HG02588 (cell line): Measurements from ENCODE around the gene PSRC1.

Source experiments
- ATAC-seq: cut with Tn5 transposase; IDR thresholded peaks from one replicate; pipeline ENCODE4 v1.9.1; 2021; ENCODE audit warnings: mild to moderate bottlenecking, moderate library complexity; ENCODE audit not compliant: unreplicated experiment

PSRC1 gene

DNA sequence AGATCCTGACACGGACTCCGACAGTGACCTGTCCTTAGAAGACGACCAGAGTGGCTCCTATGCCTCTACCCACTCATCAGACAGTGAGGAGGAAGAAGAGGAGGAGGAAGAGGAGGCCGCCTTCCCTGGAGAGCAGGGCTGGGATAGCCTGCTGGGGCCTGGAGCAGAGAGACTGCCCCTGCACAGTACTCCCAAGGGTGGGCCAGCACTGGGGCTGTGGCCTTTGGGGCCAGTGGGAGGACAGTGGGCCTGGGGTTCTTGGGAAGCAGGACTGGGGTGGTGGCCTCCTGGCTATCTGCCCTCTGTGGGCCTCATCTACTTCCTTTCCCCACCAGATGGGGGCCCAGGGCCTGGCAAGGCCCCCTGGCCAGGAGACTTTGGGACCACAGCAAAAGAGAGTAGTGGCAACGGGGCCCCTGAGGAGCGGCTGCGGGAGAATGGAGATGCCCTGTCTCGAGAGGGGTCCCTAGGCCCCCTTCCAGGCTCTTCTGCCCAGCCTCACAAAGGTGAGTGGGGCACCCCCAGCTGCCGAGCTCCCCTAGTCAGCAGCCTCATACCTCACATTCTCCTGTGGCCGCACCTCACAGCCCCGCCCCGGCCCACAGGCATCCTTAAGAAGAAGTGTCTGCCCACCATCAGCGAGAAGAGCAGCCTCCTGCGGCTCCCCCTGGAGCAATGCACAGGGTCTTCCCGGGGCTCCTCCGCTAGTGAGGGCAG is 10.0 kb downstream of the PSRC1 start:
- ATAC-seq = no peak

DNA sequence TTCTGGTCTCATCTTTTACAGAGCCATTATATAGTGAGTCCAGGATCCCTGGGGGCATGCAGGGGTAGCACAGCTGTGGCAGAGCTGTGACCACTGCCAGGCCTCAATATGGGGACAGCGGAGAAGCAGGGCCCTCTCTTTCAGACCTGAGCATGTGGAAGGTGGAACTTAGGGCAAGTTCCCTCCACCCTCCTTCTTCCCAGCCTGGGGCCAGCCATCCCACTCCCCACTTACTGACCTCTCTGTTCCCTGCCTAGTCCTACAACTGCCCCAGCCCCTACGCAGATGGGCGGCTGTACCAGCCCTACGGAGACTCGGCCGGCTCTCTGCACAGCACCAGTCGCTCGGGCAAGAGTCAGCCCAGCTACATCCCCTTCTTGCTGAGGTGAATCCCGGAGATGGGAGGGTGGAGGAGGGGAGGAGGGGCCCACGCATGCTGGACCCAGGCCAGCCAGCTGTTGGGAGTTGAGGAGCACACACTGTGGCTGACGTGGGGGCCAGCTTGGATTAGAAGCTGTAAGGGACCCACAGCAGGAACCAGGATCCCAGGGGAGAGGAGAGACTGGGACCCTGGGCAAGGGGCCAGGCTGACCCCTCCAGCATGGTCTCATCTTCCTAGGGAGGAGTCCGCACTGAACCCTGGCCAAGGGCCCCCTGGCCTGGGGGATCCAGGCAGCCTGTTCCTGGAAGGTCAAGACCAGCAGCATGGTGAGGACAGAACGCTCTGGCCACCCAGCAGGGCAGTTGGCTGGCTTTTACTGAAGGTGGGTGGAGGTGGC is 10.7 kb downstream of the PSRC1 start:
- no peak for ATAC-seq

DNA sequence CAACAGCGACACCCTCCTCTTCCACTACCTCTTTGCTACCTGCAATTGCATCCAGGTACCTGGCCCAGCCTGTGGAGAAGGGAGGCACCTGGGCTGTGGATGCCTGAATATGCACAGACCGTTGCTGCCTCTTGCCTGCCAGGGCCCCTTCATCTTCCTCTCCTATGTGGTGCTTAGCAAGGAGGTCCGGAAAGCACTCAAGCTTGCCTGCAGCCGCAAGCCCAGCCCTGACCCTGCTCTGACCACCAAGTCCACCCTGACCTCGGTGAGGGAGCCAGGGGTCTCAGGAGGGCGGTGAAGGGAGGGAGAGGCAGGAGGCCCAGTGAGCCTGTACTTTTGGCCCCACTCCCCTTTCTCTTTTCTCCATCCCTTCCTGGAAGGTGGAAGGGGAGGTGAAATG is 11.5 kb downstream of the PSRC1 start:
- ATAC-seq = no peak

DNA sequence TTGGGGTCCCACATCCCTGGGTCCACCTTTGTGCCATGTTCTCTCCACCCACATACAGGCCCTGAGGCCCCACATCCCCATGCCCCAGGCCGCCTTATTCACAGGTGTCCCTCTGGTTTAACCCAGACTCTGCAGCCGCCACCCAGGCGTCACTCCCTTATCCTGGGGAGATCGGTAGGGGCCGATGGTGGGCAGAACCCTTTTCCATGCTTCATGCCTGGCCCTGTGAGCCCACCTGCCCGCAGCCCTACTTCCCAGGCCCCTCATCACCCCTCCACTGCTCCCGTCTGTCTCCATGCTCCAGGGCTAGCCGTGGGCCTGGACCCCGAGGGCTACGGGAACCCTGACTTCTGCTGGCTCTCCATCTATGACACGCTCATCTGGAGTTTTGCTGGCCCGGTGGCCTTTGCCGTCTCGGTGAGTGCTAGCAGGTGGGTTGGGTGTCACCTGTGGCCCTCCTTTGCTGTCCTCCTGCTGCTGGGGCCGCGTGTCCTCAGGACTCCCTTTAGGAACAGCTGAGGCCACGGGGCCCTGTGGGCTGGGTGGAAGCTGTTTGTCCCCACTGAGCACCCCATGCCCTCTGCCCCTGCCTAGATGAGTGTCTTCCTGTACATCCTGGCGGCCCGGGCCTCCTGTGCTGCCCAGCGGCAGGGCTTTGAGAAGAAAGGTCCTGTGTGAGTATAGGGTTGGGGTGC is 12.2 kb downstream of the PSRC1 start:
- ATAC-seq = no peak

DNA sequence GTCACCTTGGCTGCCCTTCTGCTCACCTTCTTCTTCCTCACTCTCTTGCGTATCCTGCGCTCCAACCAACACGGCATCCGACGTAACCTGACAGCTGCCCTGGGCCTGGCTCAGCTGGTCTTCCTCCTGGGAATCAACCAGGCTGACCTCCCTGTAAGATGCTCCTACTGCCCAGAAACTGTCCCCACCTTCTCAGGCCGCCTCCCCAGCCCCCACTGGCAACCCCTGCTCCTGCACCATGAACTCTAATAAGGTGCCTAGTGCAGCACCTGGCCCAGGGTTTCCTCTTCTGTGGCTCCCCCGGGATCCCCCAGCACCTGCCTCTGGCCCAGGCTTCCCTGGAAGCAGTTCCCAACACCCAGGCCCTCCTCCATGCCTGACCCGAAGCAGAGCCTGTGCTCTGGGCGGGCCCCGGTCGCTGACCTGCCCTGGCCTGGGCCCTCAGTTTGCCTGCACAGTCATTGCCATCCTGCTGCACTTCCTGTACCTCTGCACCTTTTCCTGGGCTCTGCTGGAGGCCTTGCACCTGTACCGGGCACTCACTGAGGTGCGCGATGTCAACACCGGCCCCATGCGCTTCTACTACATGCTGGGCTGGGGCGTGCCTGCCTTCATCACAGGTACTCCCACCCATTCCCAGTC is 12.8 kb downstream of the PSRC1 start:
- no peak for ATAC-seq

DNA sequence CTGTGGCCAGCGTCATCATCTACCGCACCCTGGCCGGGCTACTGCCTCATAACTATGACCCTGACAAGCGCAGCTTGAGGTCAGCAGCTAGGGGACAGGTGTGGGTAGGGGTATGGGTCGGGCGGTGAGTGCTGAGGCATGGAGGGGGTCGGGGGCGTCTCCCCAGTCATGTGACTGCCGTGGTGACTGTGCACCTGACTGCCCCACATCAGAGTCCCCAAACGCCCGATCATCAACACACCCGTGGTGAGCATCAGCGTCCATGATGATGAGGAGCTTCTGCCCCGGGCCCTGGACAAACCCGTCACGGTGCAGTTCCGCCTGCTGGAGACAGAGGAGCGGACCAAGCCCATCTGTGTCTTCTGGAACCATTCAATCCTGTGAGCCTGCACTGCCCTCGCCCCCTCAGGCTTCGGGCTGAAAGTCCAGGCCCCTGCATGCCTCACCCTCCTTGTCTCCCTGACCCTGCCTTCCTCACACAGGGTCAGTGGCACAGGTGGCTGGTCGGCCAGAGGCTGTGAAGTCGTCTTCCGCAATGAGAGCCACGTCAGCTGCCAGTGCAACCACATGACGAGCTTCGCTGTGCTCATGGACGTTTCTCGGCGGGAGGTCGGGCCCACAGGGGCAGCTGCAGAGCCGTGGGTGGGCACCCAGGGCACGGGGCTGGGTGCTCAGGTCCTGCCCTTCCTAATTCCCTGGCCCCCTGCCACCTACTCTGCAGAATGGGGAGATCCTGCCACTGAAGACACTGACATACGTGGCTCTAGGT is 13.5 kb downstream of the PSRC1 start:
- ATAC-seq = no peak

DNA sequence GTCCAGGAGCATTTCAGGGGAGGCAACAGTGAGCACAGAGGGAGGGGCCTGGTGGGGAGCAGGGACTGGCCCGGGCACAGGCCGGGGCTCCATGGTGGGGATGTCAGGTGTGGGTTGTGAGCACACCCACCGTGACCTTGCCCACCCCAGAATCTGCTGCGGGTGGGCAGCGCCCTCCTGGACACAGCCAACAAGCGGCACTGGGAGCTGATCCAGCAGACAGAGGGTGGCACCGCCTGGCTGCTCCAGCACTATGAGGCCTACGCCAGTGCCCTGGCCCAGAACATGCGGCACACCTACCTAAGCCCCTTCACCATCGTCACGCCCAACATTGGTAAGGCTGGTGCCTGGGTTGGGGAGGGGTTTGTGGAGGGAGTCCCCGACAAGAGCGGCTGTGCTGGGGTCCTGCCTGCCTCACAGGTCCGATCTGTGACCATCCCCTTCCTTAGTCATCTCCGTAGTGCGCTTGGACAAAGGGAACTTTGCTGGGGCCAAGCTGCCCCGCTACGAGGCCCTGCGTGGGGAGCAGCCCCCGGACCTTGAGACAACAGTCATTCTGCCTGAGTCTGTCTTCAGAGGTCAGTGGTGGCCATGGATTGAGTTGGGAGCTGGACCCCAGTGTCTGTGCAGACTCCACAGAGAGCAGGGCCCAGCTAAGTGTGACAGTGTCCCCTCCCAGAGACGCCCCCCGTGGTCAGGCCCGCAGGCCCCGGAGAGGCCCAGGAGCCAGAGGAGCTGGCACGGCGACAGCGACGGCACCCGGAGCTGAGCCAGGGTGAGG is 14.3 kb downstream of the PSRC1 start:
- ATAC-seq = no peak

DNA sequence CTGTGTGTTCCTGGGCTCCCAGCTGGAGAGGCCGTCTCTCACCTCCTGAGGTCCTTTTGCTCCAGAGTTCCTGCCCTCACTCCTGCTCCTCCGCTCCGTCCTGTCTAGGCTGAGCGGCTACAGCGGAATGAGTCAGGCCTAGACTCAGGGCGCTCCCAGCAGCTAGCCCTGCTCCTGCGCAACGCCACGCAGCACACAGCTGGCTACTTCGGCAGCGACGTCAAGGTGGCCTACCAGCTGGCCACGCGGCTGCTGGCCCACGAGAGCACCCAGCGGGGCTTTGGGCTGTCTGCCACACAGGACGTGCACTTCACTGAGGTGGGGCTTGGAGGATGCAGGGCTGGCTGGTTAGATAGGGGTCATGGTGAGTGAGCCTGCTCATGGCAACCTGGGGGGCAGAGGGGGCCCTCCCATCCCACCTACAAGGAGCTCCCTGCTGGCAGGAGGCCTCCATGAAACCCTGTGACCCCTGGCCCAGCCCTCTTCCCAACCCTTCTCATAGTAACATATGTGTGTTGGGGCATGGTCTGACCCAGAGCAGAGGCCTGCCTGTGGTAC is 15.1 kb downstream of the PSRC1 start:
- no peak for ATAC-seq

DNA sequence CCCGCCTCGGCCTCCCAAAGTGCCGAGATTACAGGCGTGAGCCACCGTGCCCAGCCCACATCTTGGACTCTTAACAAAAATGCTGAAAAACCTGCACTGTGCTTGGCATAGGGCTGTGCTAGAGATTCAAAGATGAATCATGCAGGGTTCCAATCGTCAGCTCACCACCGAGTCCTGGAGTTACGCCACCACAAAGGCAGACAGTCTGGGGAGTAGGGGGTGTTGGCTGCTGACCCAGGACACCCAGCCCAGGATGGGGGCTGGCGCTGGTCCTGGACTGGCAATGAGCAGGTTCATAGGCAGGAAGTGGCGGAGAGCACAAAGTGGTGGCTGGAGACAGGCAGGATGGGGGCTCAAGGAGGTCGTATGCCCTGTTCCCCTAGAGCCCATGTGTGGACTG is 16.0 kb downstream of the PSRC1 start:
- no peak for ATAC-seq

DNA sequence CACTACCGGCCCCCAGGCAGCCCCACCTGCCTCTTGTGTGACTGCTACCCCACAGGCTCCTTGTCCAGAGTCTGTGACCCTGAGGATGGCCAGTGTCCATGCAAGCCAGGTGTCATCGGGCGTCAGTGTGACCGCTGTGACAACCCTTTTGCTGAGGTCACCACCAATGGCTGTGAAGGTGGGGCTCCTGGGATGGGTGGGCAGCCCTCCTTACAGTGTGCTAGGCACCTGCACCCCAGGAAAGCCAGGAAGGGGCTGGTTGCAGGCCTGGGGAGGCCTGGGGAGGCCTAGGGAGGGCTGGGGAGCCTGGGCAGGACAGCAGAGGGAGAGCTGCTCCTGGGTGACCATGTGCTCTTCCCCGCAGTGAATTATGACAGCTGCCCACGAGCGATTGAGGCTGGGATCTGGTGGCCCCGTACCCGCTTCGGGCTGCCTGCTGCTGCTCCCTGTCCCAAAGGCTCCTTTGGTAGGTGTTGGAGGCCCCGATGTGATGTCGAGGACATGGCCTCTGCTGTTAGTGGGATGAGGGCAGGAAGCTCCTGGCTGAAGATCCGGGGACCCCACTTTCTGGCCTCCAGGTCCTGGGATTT is 17.1 kb downstream of the PSRC1 start:
- ATAC-seq = no peak

DNA sequence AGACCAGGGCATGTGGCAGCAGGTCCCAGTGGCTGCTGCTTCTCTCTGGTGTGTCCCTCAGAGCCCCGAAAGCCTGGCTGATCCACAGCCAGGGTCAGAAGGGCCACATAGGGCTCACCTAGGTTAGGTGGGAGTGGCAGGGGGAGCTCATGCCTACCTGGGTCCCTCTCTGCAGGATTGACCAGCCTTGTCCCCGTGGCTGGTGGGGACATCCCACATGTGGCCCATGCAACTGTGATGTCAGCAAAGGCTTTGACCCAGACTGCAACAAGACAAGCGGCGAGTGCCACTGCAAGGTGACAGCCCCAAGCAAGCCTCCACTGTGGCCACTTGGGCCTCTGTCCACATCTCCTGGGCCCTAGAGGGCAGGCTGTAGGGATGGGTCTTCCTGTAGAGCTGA is 17.9 kb downstream of the PSRC1 start:
- ATAC-seq = no peak

DNA sequence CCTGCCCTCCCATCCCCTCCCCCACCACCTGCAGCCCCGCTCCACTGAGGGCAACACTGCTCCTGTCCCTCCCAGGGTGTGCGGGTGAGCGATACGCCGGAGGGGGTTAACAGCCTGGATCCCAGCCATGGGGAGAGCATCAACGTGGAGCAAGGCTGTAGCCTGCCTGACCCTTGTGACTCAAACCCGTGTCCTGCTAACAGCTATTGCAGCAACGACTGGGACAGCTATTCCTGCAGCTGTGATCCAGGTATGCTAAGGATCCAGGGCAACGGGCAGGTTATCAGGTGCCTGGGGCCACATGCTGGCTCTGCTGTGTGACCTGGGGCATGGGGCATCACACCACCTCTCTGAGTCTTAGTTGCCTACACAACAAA is 18.6 kb downstream of the PSRC1 start:
- no peak for ATAC-seq

DNA sequence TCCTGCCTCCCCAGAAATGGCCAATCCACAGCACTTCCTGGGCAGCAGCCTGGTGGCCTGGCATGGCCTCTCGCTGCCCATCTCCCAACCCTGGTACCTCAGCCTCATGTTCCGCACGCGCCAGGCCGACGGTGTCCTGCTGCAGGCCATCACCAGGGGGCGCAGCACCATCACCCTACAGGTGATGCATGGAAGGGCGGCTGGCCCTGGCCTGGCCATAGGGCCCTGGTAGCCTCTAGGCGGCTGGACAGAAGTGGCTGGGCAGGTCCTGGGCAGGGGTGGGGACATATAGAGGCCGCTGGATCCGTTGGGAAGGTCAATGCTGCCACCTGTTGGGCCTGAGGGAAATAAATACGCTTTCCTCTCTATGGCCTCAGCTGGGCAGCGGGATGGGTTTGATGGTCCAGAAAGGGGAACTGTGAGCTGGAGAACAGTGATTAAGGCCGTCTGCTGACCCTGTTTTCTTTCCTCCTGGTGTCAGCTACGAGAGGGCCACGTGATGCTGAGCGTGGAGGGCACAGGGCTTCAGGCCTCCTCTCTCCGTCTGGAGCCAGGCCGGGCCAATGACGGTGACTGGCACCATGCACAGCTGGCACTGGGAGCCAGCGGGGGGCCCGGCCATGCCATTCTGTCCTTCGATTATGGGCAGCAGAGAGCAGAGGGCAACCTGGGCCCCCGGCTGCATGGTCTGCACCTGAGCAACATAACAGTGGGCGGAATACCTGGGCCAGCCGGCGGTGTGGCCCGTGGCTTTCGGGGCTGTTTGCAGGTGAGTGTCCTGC is 19.2 kb downstream of the PSRC1 start:
- no peak for ATAC-seq

DNA sequence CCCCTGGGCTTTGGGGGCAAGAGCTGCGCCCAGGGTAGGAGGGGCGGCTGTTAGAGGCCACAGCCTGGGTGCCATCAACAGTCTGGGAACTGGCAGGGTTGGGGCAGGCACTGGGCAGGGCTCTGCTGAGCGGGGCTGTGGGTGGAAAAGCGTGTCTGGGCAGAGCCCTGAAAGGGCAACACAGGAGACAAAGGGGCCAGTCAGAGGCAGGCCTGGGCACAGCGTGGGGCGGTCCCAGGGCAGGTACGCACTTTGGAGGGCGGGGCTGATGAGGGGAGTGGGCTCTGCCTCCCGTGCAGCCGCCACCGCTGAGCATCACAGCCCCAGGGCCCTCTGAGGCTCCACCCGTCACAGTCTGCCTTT is 19.7 kb downstream of the PSRC1 start:
- no peak for ATAC-seq

DNA sequence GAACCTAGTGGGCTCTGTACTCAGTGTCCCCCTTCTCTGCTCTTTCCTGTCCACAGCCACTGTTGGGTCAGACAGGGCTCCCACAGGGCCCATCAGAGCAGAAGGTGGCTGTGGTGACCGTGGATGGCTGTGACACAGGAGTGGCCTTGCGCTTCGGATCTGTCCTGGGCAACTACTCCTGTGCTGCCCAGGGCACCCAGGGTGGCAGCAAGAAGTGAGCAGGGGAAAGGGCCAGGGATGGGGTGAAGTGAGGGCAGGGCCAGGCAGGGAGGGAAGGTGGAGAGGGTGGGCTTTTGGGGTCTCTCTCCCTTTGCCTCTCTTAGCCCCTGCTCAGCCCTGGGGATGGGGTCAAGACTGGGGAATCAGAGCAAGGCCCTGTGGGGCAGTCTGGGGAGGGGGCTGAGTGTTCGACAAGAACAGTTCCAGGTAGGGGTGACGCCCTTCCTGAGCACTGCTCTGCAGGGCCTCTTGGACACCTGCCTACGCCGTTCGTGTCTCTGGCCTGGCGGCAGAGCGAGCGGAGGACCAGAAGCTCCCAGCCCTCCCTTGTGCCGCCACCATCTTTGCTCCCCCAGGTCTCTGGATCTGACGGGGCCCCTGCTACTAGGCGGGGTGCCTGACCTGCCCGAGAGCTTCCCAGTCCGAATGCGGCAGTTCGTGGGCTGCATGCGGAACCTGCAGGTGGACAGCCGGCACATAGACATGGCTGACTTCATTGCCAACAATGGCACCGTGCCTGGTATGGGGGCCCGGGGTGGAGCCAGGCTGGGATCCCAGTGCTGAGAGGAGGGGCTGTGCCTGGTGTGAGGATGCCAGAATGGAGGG is 20.5 kb downstream of the PSRC1 start:
- ATAC-seq = no peak

DNA sequence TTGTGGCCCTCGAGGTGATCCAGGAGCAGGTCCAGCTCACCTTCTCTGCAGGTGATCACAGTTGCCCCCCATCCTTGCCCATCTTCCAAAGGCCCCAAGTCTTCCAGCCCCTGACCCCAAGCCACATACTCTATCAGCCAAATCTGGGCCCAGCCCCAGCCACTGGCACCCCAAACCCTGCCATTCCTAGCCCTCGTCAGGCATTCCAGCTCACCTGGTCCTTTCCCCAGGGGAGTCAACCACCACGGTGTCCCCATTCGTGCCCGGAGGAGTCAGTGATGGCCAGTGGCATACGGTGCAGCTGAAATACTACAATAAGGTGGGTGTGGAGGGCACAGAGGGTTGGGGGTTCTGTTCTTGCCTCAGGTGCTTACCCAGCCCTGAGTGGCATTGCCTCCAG is 21.4 kb downstream of the PSRC1 start:
- ATAC-seq = no peak

DNA sequence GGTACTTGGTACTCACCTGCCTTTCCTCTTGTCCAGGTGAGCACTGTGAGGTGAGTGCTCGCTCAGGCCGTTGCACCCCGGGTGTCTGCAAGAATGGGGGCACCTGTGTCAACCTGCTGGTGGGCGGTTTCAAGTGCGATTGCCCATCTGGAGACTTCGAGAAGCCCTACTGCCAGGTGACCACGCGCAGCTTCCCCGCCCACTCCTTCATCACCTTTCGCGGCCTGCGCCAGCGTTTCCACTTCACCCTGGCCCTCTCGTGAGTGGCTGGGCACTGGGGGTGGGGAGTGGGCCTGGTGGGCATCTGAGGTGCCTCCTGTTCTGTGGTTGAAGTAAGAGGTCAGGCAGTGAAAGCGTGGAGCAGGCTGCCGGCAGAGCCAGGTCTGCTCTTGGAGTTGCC is 21.9 kb downstream of the PSRC1 start:
- ATAC-seq = no peak
